GM12878 (cell line): ENCODE measurements around the gene SDCCAG8. TPM values are rescaled to one million over a fixed set of nuclear protein-coding genes. Genes with fewer than 3 reads are reported as not detected.

Experiments used
- ATAC-seq: fragments of 200-7000 bp; cut with Tn5 transposase; 3 replicates; pipeline ENCODE4 v1.9.1; 2020; ENCODE audit warnings: mild to moderate bottlenecking, moderate library complexity
- BruUV-seq: library from RNA; stranded (reverse); fragments of 400-500 nt; replicated peaks from 2 replicates; lab custom pipeline; 2021; lab: Mats Ljungman, UMichigan
- CTCF ChIA-PET: fragments of 300-600 bp; sonication (Branson Sonifier 250); formaldehyde crosslinking; extraction: SDS; loops from one replicate; lab custom pipeline; 2021; ENCODE audit warnings: inconsistent platforms; lab: Yijun Ruan, JAX
- POLR2A ChIA-PET: fragments of 350-600 bp; formaldehyde crosslinking; extraction: SDS; loops from one replicate; lab custom pipeline; 2021; ENCODE audit warnings: inconsistent platforms; lab: Charles Lee
- RAD21 ChIA-PET: fragments of 300-600 bp; sonication (Branson Sonifier 250); formaldehyde crosslinking; loops from one replicate; lab custom pipeline; 2023; ENCODE audit warnings: antibody characterized with exemption; ENCODE audit not compliant: unreplicated experiment; lab: Charles Lee
- SMC1A ChIA-PET: fragments of 300-600 bp; sonication (Branson Sonifier 250); formaldehyde crosslinking; loops from one replicate; lab custom pipeline; 2023; ENCODE audit not compliant: unreplicated experiment, uncharacterized antibody; lab: Charles Lee
- DNase-seq: peaks from one replicate; pipeline ENCODE4 v3.0.0-alpha.2; 2011; ENCODE audit warnings: low read depth, low spot score
- FAIRE-seq: peaks from 3 replicates; lab custom pipeline; 2011; peaks lifted over from hg19 to GRCh38; lab: Jason Lieb, UNC
- H2AFZ ChIP-seq: 2 replicates; pipeline ENCODE4 v1.6.0; 2011; ENCODE audit warnings: low read depth, low read length, control low read depth; ENCODE audit not compliant: control insufficient read depth
- H3K27ac ChIP-seq: 2 replicates; pipeline ENCODE4 v1.5.1; 2011; ENCODE audit warnings: control low read depth; ENCODE audit not compliant: control insufficient read depth, insufficient read depth
- H3K27me3 ChIP-seq, 2 experiments: replicated peaks in 1 of 2; 2 replicates each; pipeline versions ENCODE4 v1.6.0 to v1.6.1; 2011; ENCODE audit warnings: low read length in 1 of 2; ENCODE audit not compliant: control insufficient read depth in 2 of 2, insufficient read depth in 2 of 2
- H3K36me3 ChIP-seq, 2 experiments: 2 replicates each; pipeline ENCODE4 v1.5.1; 2011; ENCODE audit warnings: low read length in 1 of 2; ENCODE audit not compliant: control insufficient read depth in 2 of 2, insufficient read depth in 2 of 2
- H3K4me1 ChIP-seq: 2 replicates; pipeline ENCODE4 v1.6.1; 2011; ENCODE audit warnings: mild to moderate bottlenecking, low read length, moderate library complexity, mixed read lengths; ENCODE audit not compliant: control insufficient read depth, insufficient read depth
- H3K4me2 ChIP-seq: 2 replicates; pipeline ENCODE4 v1.6.0; 2011; ENCODE audit warnings: control low read depth; ENCODE audit not compliant: control insufficient read depth, insufficient read depth
- H3K4me3 ChIP-seq: fragments of 200-600 bp; sonication (generic); 2 replicates; pipeline ENCODE4 v1.5.1; 2016
- H3K79me2 ChIP-seq: 2 replicates; pipeline ENCODE4 v1.6.0; 2011; ENCODE audit warnings: low read length; ENCODE audit not compliant: control insufficient read depth, insufficient read depth
- H3K9ac ChIP-seq: 2 replicates; pipeline ENCODE4 v1.8.0; 2011; ENCODE audit warnings: low read length, control low read depth, mixed read lengths; ENCODE audit not compliant: control insufficient read depth, insufficient read depth
- H3K9me3 ChIP-seq: replicated peaks from 3 replicates; pipeline ENCODE4 v1.5.1; 2011; ENCODE audit warnings: mild to moderate bottlenecking, low read length; ENCODE audit not compliant: control insufficient read depth, insufficient read depth
- H4K20me1 ChIP-seq: 2 replicates; pipeline ENCODE4 v1.6.0; 2011; ENCODE audit not compliant: control insufficient read depth, insufficient read depth
- CEBPB ChIP-seq, 2 experiments: fragments of 150-350 bp in 1 of 2; IDR thresholded peaks; 2 replicates each; pipeline ENCODE4 v1.6.1; 2012 to 2014; ENCODE audit warnings: low read depth in 2 of 2, low read length in 2 of 2, borderline replicate concordance in 1 of 2, inconsistent platforms in 1 of 2
- HDAC2 ChIP-seq: fragments of 200-600 bp; sonication (generic); IDR thresholded peaks from 2 replicates; pipeline ENCODE4 v1.6.1; 2017
- NFYA ChIP-seq: IDR thresholded peaks from 2 replicates; pipeline ENCODE4 v1.6.1; 2011; ENCODE audit warnings: low read depth, mild to moderate bottlenecking, low read length, improper control_type of control experiment, borderline replicate concordance
- NR2C2 ChIP-seq: IDR thresholded peaks from 2 replicates; pipeline ENCODE4 v1.6.1; 2011; ENCODE audit warnings: borderline replicate concordance, low read depth; ENCODE audit not compliant: control insufficient read depth, insufficient read length
- NRF1 ChIP-seq: conservative IDR thresholded peaks from 2 replicates; pipeline ENCODE4 v1.6.1; 2011; ENCODE audit warnings: mild to moderate bottlenecking, low read depth, low read length, improper control_type of control experiment
- POLR2A ChIP-seq: IDR thresholded peaks from 2 replicates; pipeline ENCODE4 v1.6.1; 2011; ENCODE audit warnings: low read depth, mild to moderate bottlenecking, low read length
- SMAD1 ChIP-seq: fragments of 450-650 bp; IDR thresholded peaks from 2 replicates; pipeline ENCODE4 v1.6.1; 2018; ENCODE audit warnings: mild to moderate bottlenecking, low read depth; ENCODE audit not compliant: partially characterized antibody
- SREBF2 ChIP-seq: IDR thresholded peaks from 2 replicates; pipeline ENCODE4 v1.6.1; 2012; ENCODE audit warnings: mild to moderate bottlenecking, low read length
- STAT1 ChIP-seq: fragments of 450-650 bp; conservative IDR thresholded peaks from 2 replicates; pipeline ENCODE4 v1.6.1; 2014; ENCODE audit warnings: antibody characterized with exemption, mild to moderate bottlenecking
- TARDBP ChIP-seq: IDR thresholded peaks from 2 replicates; pipeline ENCODE4 v1.6.1; 2016; ENCODE audit warnings: borderline replicate concordance
- TCF12 ChIP-seq: IDR thresholded peaks from 2 replicates; pipeline ENCODE4 v1.6.1; 2011; ENCODE audit warnings: low read depth, mild to moderate bottlenecking, low read length
- WGBS: methylation state at CpG from one replicate; pipeline ENCODE4 v1.1.6; 2016; ENCODE audit warnings: low lambda C conversion rate; ENCODE audit not compliant: insufficient replicate concordance, insufficient coverage; ENCODE audit errors: missing lambda C conversion rate; 5-methylcytosine and 5-hydroxymethylcytosine counted together
- in situ Hi-C: fragments of 300-500 bp; cut with MboI; formaldehyde crosslinking; loops from 9 replicates; pipeline ENCODE4 v1.14.3; 2018; ENCODE audit warnings: mixed read lengths
- intact Hi-C: fragments of 100-400 bp; cut with micrococcal nuclease; formaldehyde crosslinking; loops from one replicate; pipeline ENCODE4 v1.14.2; 2022; ENCODE audit not compliant: unreplicated experiment
- polyA plus RNA-seq, 11 experiments: library from polyadenylated mRNA; depleted of rRNA in 4 of 11; unstranded in 6 of 11; stranded (reverse) in 5 of 11; fragments of >200 nt; fragmentation: Nextera tagmentation in 4 of 11; fragmentation: Illumina TruSeq in 1 of 11; extraction: Ambion mirVana in 4 of 11; extraction: Trizol in 1 of 11; gene quantifications; 1 replicate in 1 of 11; 2 replicates in 10 of 11; pipeline versions ENCODE4 v1.2.1 to v1.2.3, GENCODE V29; 2011 to 2016; ENCODE audit warnings: inconsistent platforms in 2 of 11, missing spikeins in 2 of 11, low read depth in 1 of 11
- total RNA-seq, 4 experiments: library from RNA; depleted of rRNA in 3 of 4; stranded (reverse); fragments of >200 nt in 3 of 4; fragmentation: Illumina TruSeq in 1 of 4; extraction: Trizol in 1 of 4; gene quantifications; 2 replicates each; pipeline versions ENCODE4 v1.2.1 to v1.2.3, GENCODE V29; 2013 to 2021

The SDCCAG8 gene
- total and polyA plus RNA-seq, 10 of the 15 experiments (the other 5 are each of a cell fraction or from before 2014, with no cell fraction given), result 15.0 to 25.6 (median 20.6) TPM

- H3K27ac ChIP-seq, result no peak overlapping the region
- TF ChIP-seq TCF12 (no peak), SREBF2 (no peak), NR2C2 (no peak), STAT1 (no peak), HDAC2 (no peak), NRF1 (no peak), TARDBP (no peak), SMAD1 (no peak), CEBPB (IDR thresholded peaks at IDR 0.05; ENCODE audit: borderline replicate concordance in 1 of 2, low read depth in 2 of 2, low read length in 2 of 2) (no peak), NFYA (no peak), POLR2A (no peak)
- no peak overlapping the region for H3K9ac ChIP-seq
- in situ Hi-C loops (no loop called here), intact Hi-C loops (no loop called here)
- peak overlapping the region; percentile 59; the same call in 1 of the 2 replicates for H3K4me2 ChIP-seq
- 0 out of 2 replicates have a peak overlapping the region, but pooled peaks have one; percentile 2 for H3K4me3 ChIP-seq
- FAIRE-seq, result peak; percentile 38
- H3K4me1 ChIP-seq, result 0 out of 2 replicates have a peak, but pooled peaks cover 3% of the 10 kb centered on the region
- 55% methylated on average over 4 of the region's 4 CpGs for WGBS
- H3K36me3 ChIP-seq, result no peaks in the 10 kb centered on the region
- POLR2A ChIA-PET, result no interaction called here
- RAD21 ChIA-PET, result interaction anchor here (1.0 kb wide), 1 partner anchor 11 kb away, joined by 3 read pairs; no protein-coding TSS in a partner anchor
- peak overlapping the region; percentile 70; the same call in 1 of the 2 replicates for H2AFZ ChIP-seq
- no peaks in the 10 kb centered on the region for H3K9me3 ChIP-seq
- SMC1A ChIA-PET, result no interaction called here
- H3K27me3 ChIP-seq, result no peaks in the 10 kb centered on the region
- CTCF ChIA-PET, result interaction anchor here (1.9 to 3.3 kb wide), 2 partner anchors 11 to 55 kb away, joined by 6 to 23 read pairs; no protein-coding TSS in a partner anchor
- no peaks in the 10 kb centered on the region for H3K79me2 ChIP-seq
- BruUV-seq, result no TSS peak
- no peaks in the 10 kb centered on the region for H4K20me1 ChIP-seq
- no peak for DNase-seq
- peak; percentile 68 for ATAC-seq
Measured at GRCh38 chr1:243354511-243355153, 98.8 kb downstream of the SDCCAG8 start.
